Neural progenitor cell (in vitro differentiated cells): ENCODE measurements around the gene NOTCH2NLA. TPM values are rescaled to one million over a fixed set of nuclear protein-coding genes. Genes with fewer than 3 reads are reported as not detected.
"Not testable (repeated sequence)": the region's sequence is repeated elsewhere in the genome, so short reads cannot be mapped to it uniquely, and the experiment has no call there.

ENCODE experiments used
- DNase-seq: peaks from one replicate; pipeline ENCODE4 v3.0.0-alpha.2; 2016; ENCODE audit warnings: low spot score
- H2AFZ ChIP-seq: fragments of 200-600 bp; sonication (generic); replicated peaks from 2 replicates; pipeline ENCODE4 v1.6.1; 2016; ENCODE audit warnings: antibody characterized with exemption
- H3F3A ChIP-seq: fragments of 200-600 bp; sonication (generic); 2 replicates; pipeline ENCODE4 v1.6.1; 2016; ENCODE audit warnings: antibody characterized with exemption, low read depth
- H3K27ac ChIP-seq: fragments of 200-600 bp; sonication (generic); 2 replicates; pipeline ENCODE4 v1.5.1; 2016; ENCODE audit warnings: mild to moderate bottlenecking
- H3K27me3 ChIP-seq: fragments of 200-600 bp; sonication (generic); 2 replicates; pipeline ENCODE4 v1.6.1; 2016; ENCODE audit warnings: mild to moderate bottlenecking, moderate library complexity
- H3K36me3 ChIP-seq: fragments of 200-600 bp; sonication (generic); 2 replicates; pipeline ENCODE4 v1.5.1; 2016
- H3K4me1 ChIP-seq: fragments of 200-600 bp; sonication (generic); 2 replicates; pipeline ENCODE4 v1.6.1; 2016; ENCODE audit warnings: mixed run types
- H3K4me2 ChIP-seq: fragments of 200-600 bp; sonication (generic); 2 replicates; pipeline ENCODE4 v1.6.1; 2016
- H3K4me3 ChIP-seq: fragments of 200-600 bp; sonication (generic); 2 replicates; pipeline ENCODE4 v1.5.1; 2016
- H3K79me2 ChIP-seq: fragments of 200-600 bp; sonication (generic); 2 replicates; pipeline ENCODE4 v1.6.1; 2016; ENCODE audit warnings: low read depth
- H3K9ac ChIP-seq: fragments of 200-600 bp; sonication (generic); 2 replicates; pipeline ENCODE4 v1.6.1; 2016
- H3K9me3 ChIP-seq: fragments of 200-600 bp; sonication (generic); 2 replicates; pipeline ENCODE4 v1.5.1; 2016; ENCODE audit warnings: low read depth
- H4K20me1 ChIP-seq: fragments of 200-600 bp; sonication (generic); 2 replicates; pipeline ENCODE4 v1.6.1; 2016; ENCODE audit warnings: low read depth
- H3K27ac Mint-ChIP-seq: 3 replicates; pipeline ENCODE4 v1.8.0; 2021; ENCODE audit warnings: mixed read lengths
- H3K27me3 Mint-ChIP-seq: 2 replicates; pipeline ENCODE4 v1.8.0; 2022; ENCODE audit warnings: low read depth, mild to moderate bottlenecking, inconsistent platforms, moderate library complexity, mixed read lengths; ENCODE audit not compliant: insufficient read depth
- H3K36me3 Mint-ChIP-seq: 3 replicates; pipeline ENCODE4 v1.8.0; 2021; ENCODE audit warnings: mixed read lengths
- H3K4me1 Mint-ChIP-seq: 3 replicates; pipeline ENCODE4 v1.8.0; 2021; ENCODE audit warnings: mixed read lengths
- H3K4me3 Mint-ChIP-seq: 3 replicates; pipeline ENCODE4 v1.8.0; 2021; ENCODE audit warnings: mild to moderate bottlenecking, moderate library complexity, mixed read lengths
- H3K9me3 Mint-ChIP-seq: 3 replicates; pipeline ENCODE4 v1.8.0; 2020; ENCODE audit warnings: mixed read lengths
- total RNA-seq: library from RNA; depleted of rRNA; stranded (reverse); fragments of >200 nt; gene quantifications from 2 replicates; pipeline ENCODE4 v1.2.3, GENCODE V29; 2015; ENCODE audit warnings: low replicate concordance

The NOTCH2NLA gene
- total RNA-seq, 1 donor from 2014 or later = 18.5 TPM

- not testable (repeated sequence) for H3K4me1 ChIP-seq, H3K9me3 Mint-ChIP-seq, H3K27ac Mint-ChIP-seq, H3K4me3 Mint-ChIP-seq, H3K4me1 Mint-ChIP-seq, H4K20me1 ChIP-seq, H3F3A ChIP-seq, DNase-seq, H3K27me3 Mint-ChIP-seq, H3K27ac ChIP-seq, H3K9me3 ChIP-seq, H2AFZ ChIP-seq, H3K79me2 ChIP-seq, H3K4me3 ChIP-seq, H3K4me2 ChIP-seq, H3K36me3 Mint-ChIP-seq, H3K27me3 ChIP-seq, H3K9ac ChIP-seq, H3K36me3 ChIP-seq
Observed at GRCh38 chr1:146236626-146237025, 7.8 kb upstream of the NOTCH2NLA start.

- not testable (repeated sequence) for H3K27me3 Mint-ChIP-seq
Observed at GRCh38 chr1:146236026-146236601, 7.3 kb upstream of the NOTCH2NLA start.

GRCh38 chr1:146228144-146228682 is 608 bp downstream of the NOTCH2NLA start:
- peak overlapping the region; percentile 75 for H3K4me2 ChIP-seq
- not testable (repeated sequence) for H3K4me1 ChIP-seq, H3K9me3 Mint-ChIP-seq, H3K27me3 ChIP-seq, H4K20me1 ChIP-seq, H3K27ac Mint-ChIP-seq, H2AFZ ChIP-seq, DNase-seq, H3K27ac ChIP-seq, H3K9ac ChIP-seq, H3K36me3 ChIP-seq, H3K79me2 ChIP-seq, H3K36me3 Mint-ChIP-seq, H3K4me1 Mint-ChIP-seq, H3K27me3 Mint-ChIP-seq, H3F3A ChIP-seq, H3K9me3 ChIP-seq
- peak overlapping the region; percentile 85 for H3K4me3 Mint-ChIP-seq
- peak overlapping the region; percentile 54 for H3K4me3 ChIP-seq

More at GRCh38 chr1:146236026-146236601, 7.3 kb upstream of the NOTCH2NLA start:
- not testable (repeated sequence) for H3K9me3 ChIP-seq, DNase-seq, H3K9ac ChIP-seq, H4K20me1 ChIP-seq, H3K36me3 ChIP-seq, H3F3A ChIP-seq, H3K27me3 ChIP-seq, H3K9me3 Mint-ChIP-seq, H3K27ac ChIP-seq, H3K4me1 Mint-ChIP-seq, H3K79me2 ChIP-seq, H3K4me1 ChIP-seq, H3K27ac Mint-ChIP-seq, H3K4me3 ChIP-seq, H3K4me3 Mint-ChIP-seq, H3K36me3 Mint-ChIP-seq, H2AFZ ChIP-seq, H3K4me2 ChIP-seq

GRCh38 chr1:146174531-146174930 is 54.3 kb downstream of the NOTCH2NLA start:
- peak overlapping the region; percentile 95 for H3K27ac ChIP-seq
- H3K4me3 ChIP-seq, H3K9ac ChIP-seq, DNase-seq, H3F3A ChIP-seq, H3K4me1 Mint-ChIP-seq, H3K36me3 Mint-ChIP-seq, H2AFZ ChIP-seq, H3K27me3 Mint-ChIP-seq, H3K9me3 ChIP-seq, H3K36me3 ChIP-seq, H3K79me2 ChIP-seq, H3K9me3 Mint-ChIP-seq, H3K27me3 ChIP-seq, H3K4me1 ChIP-seq, H3K4me3 Mint-ChIP-seq, H4K20me1 ChIP-seq, H3K27ac Mint-ChIP-seq: not testable (repeated sequence)
- peak overlapping the region; percentile 44 for H3K4me2 ChIP-seq

GRCh38 chr1:146167740-146168139 is 61.1 kb downstream of the NOTCH2NLA start:
- not testable (repeated sequence) for H3K27me3 Mint-ChIP-seq, H3F3A ChIP-seq

GRCh38 chr1:146167273-146167672 is 61.5 kb downstream of the NOTCH2NLA start:
- not testable (repeated sequence) for H3K27ac ChIP-seq, H3K9me3 Mint-ChIP-seq, H3K4me3 Mint-ChIP-seq

More at GRCh38 chr1:146167740-146168139, 61.1 kb downstream of the NOTCH2NLA start:
- H3K9me3 Mint-ChIP-seq, DNase-seq, H3K79me2 ChIP-seq, H3K36me3 Mint-ChIP-seq, H3K27me3 ChIP-seq, H3K4me1 Mint-ChIP-seq, H3K27ac Mint-ChIP-seq, H3K36me3 ChIP-seq, H3K4me2 ChIP-seq, H2AFZ ChIP-seq, H3K4me1 ChIP-seq, H3K9me3 ChIP-seq, H3K9ac ChIP-seq, H3K27ac ChIP-seq, H3K4me3 Mint-ChIP-seq, H4K20me1 ChIP-seq, H3K4me3 ChIP-seq: not testable (repeated sequence)

More at GRCh38 chr1:146167273-146167672, 61.5 kb downstream of the NOTCH2NLA start:
- not testable (repeated sequence) for H3K4me1 Mint-ChIP-seq, H3K4me2 ChIP-seq, H3K4me3 ChIP-seq, H3K36me3 Mint-ChIP-seq, H3K36me3 ChIP-seq, H3K27ac Mint-ChIP-seq, H2AFZ ChIP-seq, H3K79me2 ChIP-seq, H3K9ac ChIP-seq, H3K27me3 Mint-ChIP-seq, H3K9me3 ChIP-seq, H4K20me1 ChIP-seq, H3F3A ChIP-seq, H3K27me3 ChIP-seq, DNase-seq, H3K4me1 ChIP-seq
